Superior temporal gyrus (tissue), 1 donor: Measurements from ENCODE around the gene CD163L1.

Experiments used
- DNase-seq: peaks from one replicate; pipeline ENCODE4 v3.0.0-alpha.2; 2016; ENCODE audit errors: extremely low spot score

Gene CD163L1

GRCh38 chr12:7324176-7324575 is 119.8 kb downstream of the CD163L1 start:
- DNase-seq = no peak

GRCh38 chr12:7322599-7322998 is 121.4 kb downstream of the CD163L1 start:
- no peak for DNase-seq

DNA sequence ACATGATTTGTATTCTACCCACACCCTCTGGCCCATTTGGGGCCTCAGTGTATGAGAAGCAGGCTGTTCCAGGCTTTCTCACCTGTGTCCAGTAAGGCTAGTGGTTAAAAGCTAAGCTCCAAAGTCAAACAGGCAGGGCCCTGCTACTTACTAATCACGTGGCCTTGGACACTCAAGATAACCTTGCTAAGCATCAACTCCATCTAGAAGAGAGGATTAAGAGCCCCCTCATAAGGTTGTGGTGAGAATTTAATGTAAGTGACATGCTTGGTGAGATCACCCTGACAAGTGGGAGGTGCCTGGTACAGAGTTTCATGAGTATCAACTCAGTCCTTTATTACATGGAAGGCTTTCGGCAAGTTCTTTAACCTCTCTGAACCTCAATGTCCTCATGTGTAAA is 122.3 kb downstream of the CD163L1 start:
- no peak for DNase-seq

DNA sequence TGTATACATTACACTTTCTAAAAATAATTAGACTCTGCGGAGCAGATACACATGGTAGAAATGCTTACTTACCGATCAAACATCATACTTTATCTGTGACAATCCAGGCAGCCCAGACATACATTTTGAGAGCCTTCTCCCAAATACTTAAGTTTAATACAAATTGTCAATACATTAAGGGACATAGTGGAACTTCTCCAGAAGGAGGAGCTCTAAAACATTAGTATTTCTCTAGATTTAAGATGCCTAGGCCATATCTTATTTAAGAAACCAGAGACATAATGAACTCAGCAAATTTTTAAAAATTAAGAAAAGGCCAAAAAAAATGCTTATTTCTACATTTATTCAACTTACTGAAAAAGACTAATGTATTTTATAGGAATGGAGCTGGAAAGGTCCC is 124.0 kb downstream of the CD163L1 start:
- no peak for DNase-seq

DNA sequence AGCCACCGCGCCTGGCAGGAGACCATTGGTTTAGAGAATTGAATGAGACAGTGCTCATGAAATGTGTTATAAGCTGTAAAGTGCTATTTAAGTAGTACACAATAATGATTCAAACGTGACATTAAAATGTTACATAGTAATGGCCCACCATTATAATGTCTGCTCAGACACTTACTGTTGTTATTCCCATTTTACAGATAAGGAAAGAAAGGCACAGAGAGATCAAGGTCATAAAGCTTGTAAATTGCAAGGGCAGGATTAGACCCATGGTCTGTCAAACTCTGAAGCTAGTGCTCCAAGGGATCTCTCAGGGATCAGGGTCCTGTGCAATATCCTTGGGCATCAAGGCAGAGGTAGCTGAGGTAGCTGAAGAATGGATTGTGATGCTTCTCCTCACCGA is 133.9 kb downstream of the CD163L1 start:
- DNase-seq = no peak
